Adrenal gland (tissue), 19 donors: ENCODE data around the gene MILR1. TPM values are rescaled to one million over a fixed set of nuclear protein-coding genes. Genes with fewer than 3 reads are reported as not detected.

Source experiments
- DNase-seq, 7 donors: peaks; one replicate each; pipeline ENCODE4 v3.0.0-alpha.2; 2019 to 2020
- H3K27ac ChIP-seq, 5 donors: fragments of 200-600 bp; sonication (generic) in 4 of 5; 1 replicate in 3 of 5; 2 replicates in 2 of 5; pipeline versions ENCODE4 v1.5.1 to v1.8.0; 2016 to 2020; ENCODE audit warnings: mild to moderate bottlenecking in 1 of 5
- H3K27me3 ChIP-seq: fragments of 200-600 bp; 2 replicates; pipeline ENCODE4 v1.8.0; 2021
- H3K36me3 ChIP-seq, 2 donors: fragments of 200-600 bp; replicated peaks in 1 of 2; 1 replicate in 1 of 2; 2 replicates in 1 of 2; pipeline versions ENCODE4 v1.5.1 to v1.8.0; 2018 to 2022
- H3K4me1 ChIP-seq, 2 donors: fragments of 200-600 bp; replicated peaks in 1 of 2; 1 replicate in 1 of 2; 2 replicates in 1 of 2; pipeline versions ENCODE4 v1.5.1 to v1.8.0; 2018 to 2021
- H3K4me3 ChIP-seq, 4 donors: fragments of 200-600 bp; sonication (generic) in 3 of 4; one replicate each; pipeline ENCODE4 v1.5.1; 2016 to 2018
- H3K9me3 ChIP-seq, 3 donors: fragments of 200-600 bp; sonication (generic) in 1 of 3; replicated peaks in 1 of 3; 1 replicate in 2 of 3; 2 replicates in 1 of 3; pipeline versions ENCODE4 v1.5.1 to v1.8.0; 2016 to 2021
- POLR2A ChIP-seq, 2 donors: fragments of 450-650 bp; IDR thresholded peaks; one replicate each; pipeline ENCODE4 v1.6.1; 2017; ENCODE audit warnings: antibody characterized with exemption in 2 of 2, mild to moderate bottlenecking in 2 of 2, moderate library complexity in 1 of 2
- WGBS, 4 donors: extraction: QIAGEN DNeasy Blood & Tissue Kit in 2 of 4; methylation state at CpG; one replicate each; pipeline versions ENCODE4 v1.1.5 to v1.1.7; 2013 to 2017; 5-methylcytosine and 5-hydroxymethylcytosine counted together
- intact Hi-C, 2 donors: fragments of 100-400 bp; cut with DNase I; formaldehyde crosslinking; loops; one replicate each; pipeline versions ENCODE4 v1.14.1 to v1.15.0; 2022 to 2023
- long read RNA-seq, 10 donors: library from polyadenylated mRNA in 3 of 10; unstranded in 2 of 10; stranded (forward) in 1 of 10; transcript quantifications; one replicate each; pipeline ENCODE4 v2.0.0 and lab custom pipeline, GENCODE V29; 2021 to 2026
- polyA plus RNA-seq, 3 donors: library from polyadenylated mRNA; stranded (reverse); fragments of 200-250 nt in 2 of 3; fragments of 350-450 nt in 1 of 3; fragmentation: Illumina TruSeq in 1 of 3; extraction: RNeasy Lipid Tissue Mini Kit (QIAGEN cat#74804) in 1 of 3; gene quantifications; one replicate each; pipeline ENCODE4 v1.2.3, GENCODE V29; 2013 to 2014
- total RNA-seq, 9 donors: library from RNA; depleted of rRNA in 4 of 9; stranded (reverse); fragments of >200 nt in 4 of 9; fragments of 120-200 nt in 1 of 9; fragmentation: NEBNext Ultra II Directional in 1 of 9; extraction: Animal tissue kit (Norgen Biotek cat#: 25700) in 1 of 9; gene quantifications; one replicate each; pipeline versions ENCODE4 v1.1.0 to v1.2.4, GENCODE V29; 2013 to 2023
- TF ChIP-seq, protein P1 (sequence below), 6 experiments: fragments of 450-650 bp in 4 of 6; fragments of 200-600 bp in 2 of 6; sonication (generic) in 1 of 6; IDR thresholded peaks; 1 replicate in 5 of 6; 2 replicates in 1 of 6; pipeline versions ENCODE4 v1.5.1 to v1.8.0; 2016 to 2021; ENCODE audit warnings: antibody characterized with exemption in 6 of 6, mild to moderate bottlenecking in 2 of 6, moderate library complexity in 1 of 6
- donor health status: healthy with polysubstance abuse.
- donor health status: Bipolar disorder and iron deficiency.
- donor health status: DM: yes; HTN: yes; CAD: no.
- donor health status: DM: no; HTN: no; CAD: no.
- donor health status: DM: no; HTN: no; CAD: no.
- donor health status: DM: yes; HTN: yes; CAD: no.

MILR1 gene, protein sequence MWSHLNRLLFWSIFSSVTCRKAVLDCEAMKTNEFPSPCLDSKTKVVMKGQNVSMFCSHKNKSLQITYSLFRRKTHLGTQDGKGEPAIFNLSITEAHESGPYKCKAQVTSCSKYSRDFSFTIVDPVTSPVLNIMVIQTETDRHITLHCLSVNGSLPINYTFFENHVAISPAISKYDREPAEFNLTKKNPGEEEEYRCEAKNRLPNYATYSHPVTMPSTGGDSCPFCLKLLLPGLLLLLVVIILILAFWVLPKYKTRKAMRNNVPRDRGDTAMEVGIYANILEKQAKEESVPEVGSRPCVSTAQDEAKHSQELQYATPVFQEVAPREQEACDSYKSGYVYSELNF
- total RNA-seq, result 10 to 100 TPM in 6 of 9 donors, 1 to 10 TPM in 3; 2.9 to 28.0 (median 17.9) TPM
- 10 to 100 TPM in 1 of 3 donors, 1 to 10 TPM in 2; 6.2 to 17.2 (median 9.1) TPM for polyA plus RNA-seq
- long read RNA-seq, donor 1, partial matches to known transcripts, result 304 of 514 reads
- long read RNA-seq, donor 1, other reads (novel, unspliced or antisense), result 210 of 514 reads
- long read RNA-seq, donor 2, result 0 reads
- long read RNA-seq, donor 3, result 0 reads
- long read RNA-seq, donor 4, partial matches to known transcripts, result 0 of 5 reads
- long read RNA-seq, donor 4, other reads (novel, unspliced or antisense), result 4 of 5 reads
- long read RNA-seq, donor 5, partial matches to known transcripts, result 0 of 4 reads
- long read RNA-seq, donor 5, other reads (novel, unspliced or antisense), result 4 of 4 reads
- long read RNA-seq, donor 6, partial matches to known transcripts, result 0 of 2 reads
- long read RNA-seq, donor 6, other reads (novel, unspliced or antisense), result 2 of 2 reads
- long read RNA-seq, donor 7, result 0 reads
- long read RNA-seq, donor 8, result 0 reads
- long read RNA-seq, donor 9, result 0 reads
- long read RNA-seq, donor 10, result 0 reads

DNA sequence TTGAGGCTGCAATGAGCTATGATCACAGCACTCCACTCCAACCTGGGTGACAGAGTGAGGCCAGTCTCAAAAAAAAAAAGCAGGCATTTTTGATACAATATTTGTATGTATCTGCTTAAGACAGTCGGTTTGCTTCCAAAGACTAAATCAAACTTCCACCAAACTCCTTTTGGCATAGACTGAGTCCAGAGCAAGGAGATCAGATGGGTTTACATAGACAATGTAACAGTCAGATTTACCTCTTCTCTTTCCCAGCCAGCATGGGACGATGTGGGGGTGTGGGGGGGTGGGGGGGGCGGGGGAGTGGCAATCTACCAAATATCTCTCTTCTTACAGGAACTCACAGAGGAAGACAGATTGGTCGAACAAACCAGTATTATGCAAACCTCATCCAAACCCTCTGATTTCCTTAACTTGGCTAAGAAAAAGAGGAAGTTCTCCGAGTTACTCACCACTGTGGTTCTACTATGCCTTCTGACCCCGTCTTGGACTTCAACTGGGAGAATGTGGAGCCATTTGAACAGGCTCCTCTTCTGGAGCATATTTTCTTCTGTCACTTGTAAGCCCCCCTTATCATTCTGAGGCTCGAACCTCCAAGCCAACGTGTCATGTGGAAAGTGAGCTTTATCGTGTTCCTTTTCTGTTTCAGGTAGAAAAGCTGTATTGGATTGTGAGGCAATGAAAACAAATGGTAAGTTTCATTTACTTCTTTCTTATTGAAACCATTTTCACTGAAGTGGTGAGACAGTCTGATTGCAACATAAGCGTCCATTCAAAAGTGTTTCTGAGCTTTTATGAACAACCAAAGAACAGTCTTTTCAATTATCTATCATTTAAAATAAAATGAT, at the start of gene MILR1:
TSS of gene MILR1 (plus strand) at position 451 of the 848 bp plus-strand sequence. CDS start at position 505, 54 bp downstream.
- intact Hi-C loops, result no loop called here
- WGBS, 4 donors, result 41 to 44% (median 42%) methylated on average over 10 of the region's 10 CpGs
- no peaks in the 10 kb centered on the region for H3K27me3 ChIP-seq
- H3K4me1 ChIP-seq, result no peaks in the 10 kb centered on the region
- no peak for TF ChIP-seq POLR2A (IDR thresholded peaks at IDR 0.05)
- TF ChIP-seq, protein P1, sequence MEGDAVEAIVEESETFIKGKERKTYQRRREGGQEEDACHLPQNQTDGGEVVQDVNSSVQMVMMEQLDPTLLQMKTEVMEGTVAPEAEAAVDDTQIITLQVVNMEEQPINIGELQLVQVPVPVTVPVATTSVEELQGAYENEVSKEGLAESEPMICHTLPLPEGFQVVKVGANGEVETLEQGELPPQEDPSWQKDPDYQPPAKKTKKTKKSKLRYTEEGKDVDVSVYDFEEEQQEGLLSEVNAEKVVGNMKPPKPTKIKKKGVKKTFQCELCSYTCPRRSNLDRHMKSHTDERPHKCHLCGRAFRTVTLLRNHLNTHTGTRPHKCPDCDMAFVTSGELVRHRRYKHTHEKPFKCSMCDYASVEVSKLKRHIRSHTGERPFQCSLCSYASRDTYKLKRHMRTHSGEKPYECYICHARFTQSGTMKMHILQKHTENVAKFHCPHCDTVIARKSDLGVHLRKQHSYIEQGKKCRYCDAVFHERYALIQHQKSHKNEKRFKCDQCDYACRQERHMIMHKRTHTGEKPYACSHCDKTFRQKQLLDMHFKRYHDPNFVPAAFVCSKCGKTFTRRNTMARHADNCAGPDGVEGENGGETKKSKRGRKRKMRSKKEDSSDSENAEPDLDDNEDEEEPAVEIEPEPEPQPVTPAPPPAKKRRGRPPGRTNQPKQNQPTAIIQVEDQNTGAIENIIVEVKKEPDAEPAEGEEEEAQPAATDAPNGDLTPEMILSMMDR (IDR thresholded peaks at IDR 0.05), result no peak
- H3K27ac ChIP-seq, result peak within 1 kb of the TSS in 3 of 5 donors; percentile 44 to 73 (median 64)
- H3K36me3 ChIP-seq, result no peaks in the 10 kb centered on the region
- DNase-seq, result peak in 5 of 7 donors; percentile 30 to 62 (median 47)
- no peaks in the 10 kb centered on the region for H3K9me3 ChIP-seq
- H3K4me3 ChIP-seq, result peak within 1 kb of the TSS in 1 of 4 donors; percentile 33

DNA sequence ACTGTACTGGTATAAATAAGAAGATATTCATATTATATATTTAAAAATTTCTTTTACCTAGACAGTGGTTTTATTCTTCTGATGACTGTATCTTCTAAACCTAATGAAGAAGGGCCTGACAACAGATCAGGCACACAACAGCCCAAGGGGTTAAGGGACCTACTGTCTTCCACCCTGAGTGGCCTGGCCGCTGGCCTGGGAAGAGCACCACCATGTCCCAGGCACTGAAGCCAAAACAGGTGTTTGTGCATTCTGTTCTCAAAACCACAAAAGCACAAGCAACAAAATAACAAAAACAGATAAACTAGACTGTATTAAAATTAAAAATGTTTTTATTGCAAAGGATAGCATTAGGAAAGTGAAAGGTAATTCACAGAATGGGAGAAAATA, 49.2 kb upstream of the MILR1 start:
- no peaks in the 10 kb centered on the region for H3K27me3 ChIP-seq
- peaks cover 0 to 26% of the 10 kb centered on the region in 2 donors for H3K4me1 ChIP-seq
- WGBS, 4 donors, result 86 to 96% (median 93%) methylated on average over 1 of the region's 1 CpG

DNA sequence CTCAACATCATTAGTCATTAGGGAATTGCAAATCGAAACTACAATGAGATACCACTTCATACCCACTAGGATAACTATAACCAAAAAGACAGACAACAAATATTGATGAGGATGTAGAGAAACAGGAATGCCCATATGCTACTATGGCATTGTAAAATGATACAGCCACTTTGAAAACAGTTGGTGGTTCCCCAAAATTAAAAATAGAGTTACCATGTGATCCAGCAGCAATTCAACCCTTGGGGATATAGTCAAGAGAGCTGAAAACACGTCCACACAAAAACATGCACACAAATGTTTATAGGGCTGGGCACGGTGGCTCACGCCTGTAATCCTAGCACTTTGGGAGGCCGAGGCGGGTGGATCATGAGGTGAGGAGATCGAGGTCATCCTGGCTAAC, 48.3 kb upstream of the MILR1 start:
- H3K9me3 ChIP-seq, result no peaks in the 10 kb centered on the region
- intact Hi-C loops, result no loop called here
- peaks cover 0 to 33% of the 10 kb centered on the region in 2 donors for H3K4me1 ChIP-seq
- H3K4me3 ChIP-seq, result no peak overlapping the region
- TF ChIP-seq, protein P1 (IDR thresholded peaks at IDR 0.05), result no peak
- TF ChIP-seq POLR2A (IDR thresholded peaks at IDR 0.05), result no peak
- no peaks in the 10 kb centered on the region for H3K27me3 ChIP-seq
- H3K36me3 ChIP-seq, result no peaks in the 10 kb centered on the region
- 61 to 77% (median 74%) methylated on average over 7 of the region's 7 CpGs for WGBS, 4 donors
- DNase-seq, result no peak
- no peak overlapping the region for H3K27ac ChIP-seq

More for the DNA sequence above, 49.2 kb upstream of the MILR1 start:
- no peaks in the 10 kb centered on the region for H3K36me3 ChIP-seq
- no peak for DNase-seq
- H3K27ac ChIP-seq, result no peak overlapping the region
- no peaks in the 10 kb centered on the region for H3K9me3 ChIP-seq
- no peak overlapping the region for H3K4me3 ChIP-seq
- TF ChIP-seq, protein P1 (IDR thresholded peaks at IDR 0.05), result no peak
- no peak for TF ChIP-seq POLR2A (IDR thresholded peaks at IDR 0.05)
- intact Hi-C loops, result no loop called here
